ENCODE measurements around the gene TEAD2.

DNA sequence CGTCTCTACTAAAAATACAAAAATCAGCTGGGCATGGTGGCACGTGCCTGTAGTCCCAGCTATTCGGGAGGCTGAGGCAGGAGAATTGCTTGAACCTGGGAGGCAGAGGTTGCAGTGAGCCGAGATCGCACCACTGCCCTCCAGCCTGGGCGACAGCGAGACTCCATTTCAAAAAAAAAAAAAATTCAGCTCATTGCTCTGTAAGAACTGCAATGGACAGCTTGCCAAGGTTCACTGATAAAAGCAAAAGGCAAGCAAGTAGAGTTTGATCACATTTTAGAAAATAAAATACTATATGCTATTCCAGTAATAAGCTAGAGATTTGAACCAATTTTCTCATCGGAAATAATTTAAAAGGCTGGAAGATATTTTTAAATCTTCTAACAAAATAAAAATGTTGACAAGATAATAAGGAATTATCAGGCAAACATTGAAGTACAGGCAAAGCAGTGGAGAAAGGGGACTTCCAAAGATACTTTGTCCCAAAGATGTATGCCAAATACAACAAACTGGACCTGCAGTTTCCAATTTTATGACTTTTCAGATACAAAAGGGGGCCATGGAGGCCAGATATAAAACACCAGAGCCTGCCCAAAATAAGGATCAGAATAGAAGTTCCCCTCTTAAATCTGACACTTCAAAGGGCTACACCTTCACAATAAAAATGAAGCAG is 66.9 kb downstream of the TEAD2 start:
- TF ChIP-seq EZH2phosphoT487 (conservative IDR thresholded peaks at IDR 0.05; ENCODE audit: low read length) = no peak
- TF ChIP-seq CTCF (IDR thresholded peaks at IDR 0.05; ENCODE audit: insufficient read depth, low read length, poor library complexity, severe bottlenecking) = no peak

Measured in SU-DHL-6 (cell line).